Ramos (cell line): ENCODE results near the gene MICAL1.

ENCODE experiments used
- in situ Hi-C: fragments of 300-500 bp; cut with MboI; formaldehyde crosslinking; loops from one replicate; pipeline ENCODE4 v1.14.3; 2022; ENCODE audit warnings: low sequenced_read_pairs; ENCODE audit not compliant: unreplicated experiment

MICAL1 gene

DNA sequence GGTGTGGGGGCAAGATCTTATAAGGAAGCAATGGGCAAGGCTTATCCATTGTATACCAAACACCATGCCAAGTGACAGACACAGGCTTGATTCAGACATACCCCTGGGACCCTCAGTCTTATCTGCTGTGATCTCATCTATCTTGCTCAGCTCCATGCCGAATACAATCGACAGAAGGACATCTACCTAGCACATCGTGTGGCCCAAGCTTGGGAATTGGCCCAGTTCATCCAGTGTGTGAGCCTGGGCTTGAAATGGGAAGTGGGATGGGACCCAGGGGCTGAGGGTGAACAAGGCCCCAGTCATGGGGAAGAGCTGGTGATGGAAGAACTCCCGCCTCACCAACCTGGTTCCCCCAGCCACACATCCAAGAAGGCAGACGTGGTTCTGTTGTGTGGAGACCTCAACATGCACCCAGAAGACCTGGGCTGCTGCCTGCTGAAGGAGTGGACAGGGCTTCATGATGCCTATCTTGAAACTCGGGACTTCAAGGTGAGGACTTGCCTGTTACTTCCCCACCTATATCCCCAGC, 13.1 kb downstream of the MICAL1 start:
- in situ Hi-C loops, result no loop called here

DNA sequence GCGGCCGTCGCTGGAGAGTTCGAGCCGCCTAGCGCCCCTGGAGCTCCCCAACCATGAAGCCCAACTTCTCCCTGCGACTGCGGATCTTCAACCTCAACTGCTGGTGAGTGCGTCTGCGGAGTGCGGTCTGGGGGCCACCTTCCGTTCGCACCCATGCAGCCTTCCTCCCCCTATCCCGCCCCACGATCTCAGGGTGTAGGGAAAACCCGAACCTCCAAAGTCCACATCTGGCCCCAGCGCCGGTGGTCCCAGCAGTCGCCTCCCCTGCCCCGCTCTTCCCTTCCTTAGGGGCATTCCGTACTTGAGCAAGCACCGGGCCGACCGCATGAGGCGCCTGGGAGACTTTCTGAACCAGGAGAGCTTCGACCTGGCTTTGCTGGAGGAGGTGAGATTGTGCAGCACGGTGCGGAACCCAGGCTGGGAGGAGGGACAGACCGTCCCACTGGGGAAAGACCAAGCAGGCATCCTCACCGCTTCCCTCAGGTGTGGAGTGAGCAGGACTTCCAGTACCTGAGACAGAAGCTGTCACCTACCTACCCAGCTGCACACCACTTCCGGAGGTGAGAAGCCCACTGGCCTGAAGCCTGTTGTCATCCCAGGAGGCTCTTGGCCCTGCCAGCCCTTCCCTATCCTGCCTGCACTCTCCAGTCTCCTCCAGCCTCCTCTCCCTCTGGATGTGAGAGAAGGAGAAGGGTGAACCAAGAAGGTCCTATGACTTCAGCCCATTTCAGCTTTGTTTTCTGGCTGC, 14.3 kb downstream of the MICAL1 start:
- in situ Hi-C loops, result no loop called here

DNA sequence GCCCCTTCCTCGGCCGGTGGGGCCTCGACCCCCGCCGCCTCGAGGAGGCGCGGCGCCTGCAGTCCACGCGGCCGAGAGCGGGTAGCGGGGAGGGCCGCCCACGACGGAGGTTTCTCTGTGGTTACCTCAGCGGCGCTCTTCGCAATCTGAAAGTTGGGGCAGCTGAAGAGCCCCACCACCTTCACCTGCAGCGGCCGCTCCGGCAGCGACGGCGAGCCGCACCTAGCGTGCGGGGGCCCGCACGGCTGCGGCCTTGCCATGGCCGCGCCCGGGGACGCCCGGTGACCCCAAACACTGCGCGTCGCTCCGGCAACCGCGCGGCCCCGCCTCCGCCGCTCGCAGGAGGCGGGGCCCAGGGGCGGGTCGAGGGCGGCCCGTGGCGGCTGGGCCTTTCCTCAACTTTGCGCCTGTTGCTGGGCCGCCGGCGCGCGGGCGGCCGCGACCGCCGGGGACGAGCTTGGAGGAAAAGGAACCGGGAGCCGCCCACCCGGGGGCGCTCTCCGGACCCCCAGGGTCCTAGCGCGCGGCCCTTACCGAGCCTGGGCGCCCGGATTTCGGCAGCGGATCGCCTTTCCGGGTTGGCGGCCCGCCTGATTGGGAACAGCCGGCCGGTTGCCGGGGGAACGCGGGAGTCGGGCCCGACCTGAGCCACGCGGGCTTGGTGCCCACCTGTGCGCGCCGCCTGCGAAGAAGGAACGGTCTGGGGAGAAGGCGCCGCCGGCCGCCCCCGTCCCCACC, 15.1 kb downstream of the MICAL1 start, which contains the start of the genes PPIL6 and SMPD2:
Gene PPIL6 (minus strand): TSS at position 298 of the 738 bp plus-strand sequence. CDS start 38 bp downstream, at position 260.
Gene SMPD2 (plus strand): TSS at position 394 of the 738 bp plus-strand sequence. CDS start 398 bp downstream, outside the sequence.
- in situ Hi-C loops, result no loop called here

DNA sequence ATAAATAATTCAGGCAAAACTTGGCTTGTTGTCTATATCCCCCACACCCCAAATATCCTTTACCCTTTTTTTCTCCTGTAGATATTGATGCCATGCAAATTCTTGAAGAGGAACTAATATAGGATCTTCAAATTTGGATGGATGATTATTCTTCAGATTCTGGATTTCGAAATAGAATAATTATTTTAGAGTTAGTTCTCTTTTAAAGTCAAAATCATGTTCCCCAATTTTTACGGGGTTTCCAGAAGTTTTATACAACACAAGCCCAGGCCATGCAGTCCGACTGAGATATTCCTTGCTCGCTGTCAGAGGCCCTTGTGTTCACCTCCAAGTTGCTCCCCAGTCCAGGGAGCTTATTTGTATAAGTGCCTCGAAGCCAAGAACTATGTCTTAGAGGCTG, 19.5 kb downstream of the MICAL1 start:
- in situ Hi-C loops, result no loop called here

DNA sequence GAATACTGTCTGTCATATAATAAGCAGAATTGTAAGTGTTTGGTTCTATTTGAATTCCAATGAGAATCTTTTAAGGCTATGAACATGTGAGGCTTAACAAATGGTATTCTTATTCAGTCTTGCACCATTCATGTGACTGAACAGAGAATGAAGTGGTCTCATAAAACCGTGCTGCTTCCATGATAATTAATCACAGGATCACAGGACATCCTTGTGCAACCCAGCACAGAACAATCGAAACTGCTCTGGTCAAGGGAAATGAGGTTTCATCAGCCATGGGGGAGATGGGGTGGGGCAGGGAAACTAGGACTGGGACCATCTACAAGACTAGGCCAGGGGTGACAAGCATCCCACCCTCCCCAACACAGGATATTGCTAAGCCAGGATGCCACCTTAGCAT, 21.1 kb downstream of the MICAL1 start:
- in situ Hi-C loops, result no loop called here

DNA sequence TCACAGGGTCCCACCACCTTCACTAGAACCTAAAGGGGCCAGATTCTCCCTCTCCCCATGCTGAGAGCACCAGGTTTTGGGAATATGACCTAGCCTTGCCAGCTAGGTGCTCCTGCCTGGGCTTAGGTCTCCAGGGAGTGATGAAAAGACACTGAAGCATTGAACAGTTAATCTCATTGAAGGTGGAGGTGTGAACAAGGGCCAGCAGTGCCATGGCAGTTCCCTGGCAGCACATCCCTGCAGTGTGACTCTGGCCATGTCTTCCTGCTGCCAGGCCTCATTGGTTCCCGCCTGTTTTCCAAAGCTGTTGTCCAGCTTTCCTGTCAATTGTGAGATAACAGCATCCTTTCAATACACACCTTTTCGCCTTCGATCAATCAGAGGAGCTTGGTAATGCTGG, 26.1 kb downstream of the MICAL1 start:
- in situ Hi-C loops, result no loop called here

DNA sequence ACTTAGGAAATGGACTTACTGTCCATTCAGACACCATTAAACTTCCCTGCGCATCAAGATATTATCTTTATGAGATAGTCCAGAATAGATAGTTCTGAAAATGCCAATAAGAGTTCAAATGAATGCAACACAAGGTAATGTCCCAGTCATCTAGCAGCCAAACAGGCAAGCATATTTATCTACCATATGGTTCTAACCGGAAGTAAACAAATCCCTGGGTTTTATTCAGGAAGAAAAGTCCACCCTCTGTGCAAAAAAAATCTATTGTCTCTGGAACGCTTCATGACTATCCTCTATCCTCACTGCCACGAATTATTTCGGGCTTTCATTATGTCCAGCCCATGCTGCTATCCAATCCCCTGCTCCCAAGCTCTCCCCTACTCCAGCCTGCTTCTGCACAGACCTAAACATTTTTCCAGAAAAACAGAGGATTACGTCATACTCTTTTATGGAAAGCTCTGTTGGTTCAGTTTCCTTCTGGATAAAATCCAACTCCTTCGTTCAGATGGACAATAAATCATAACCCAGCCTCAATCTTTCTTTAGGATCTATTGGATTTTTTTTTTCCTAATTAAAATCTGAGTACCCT, 26.6 kb downstream of the MICAL1 start:
- in situ Hi-C loops, result no loop called here

DNA sequence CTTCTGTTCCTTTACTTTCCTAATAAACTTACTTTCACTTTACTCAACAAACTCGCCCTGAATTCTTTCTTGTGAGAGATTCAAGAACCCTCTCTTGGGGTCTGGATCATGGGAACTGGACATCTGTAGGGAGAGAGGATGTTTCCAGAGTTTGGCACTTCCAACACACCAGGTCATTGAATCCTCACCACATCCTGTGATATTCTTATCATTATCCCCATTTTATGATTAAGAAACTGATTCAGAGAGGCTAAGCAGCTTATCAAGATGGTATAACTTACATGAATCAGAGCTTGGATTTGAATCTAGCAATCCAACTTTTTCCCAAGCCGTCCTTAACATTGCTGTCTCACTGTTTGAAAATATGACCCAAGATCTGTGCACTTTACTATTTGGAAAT, 30.6 kb downstream of the MICAL1 start:
- in situ Hi-C loops, result no loop called here

DNA sequence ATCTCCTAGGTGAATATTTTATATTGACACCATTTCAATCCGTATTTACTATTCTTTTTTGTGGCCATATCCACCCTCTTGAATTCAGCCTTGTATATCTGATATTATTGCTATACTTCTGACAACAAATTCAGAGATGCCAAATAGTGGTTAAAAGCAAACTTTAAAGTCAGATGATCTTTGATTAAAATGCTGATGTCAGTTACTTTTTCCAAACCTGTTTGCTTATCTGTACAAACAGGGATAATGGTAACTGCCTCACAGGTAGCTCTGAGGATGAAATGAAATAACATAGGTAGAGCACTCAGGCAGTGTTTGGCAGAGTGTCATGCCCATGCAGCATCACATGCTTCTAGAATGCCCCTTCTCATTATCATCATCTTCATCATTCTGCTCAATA, 34.4 kb downstream of the MICAL1 start:
- in situ Hi-C loops, result no loop called here

DNA sequence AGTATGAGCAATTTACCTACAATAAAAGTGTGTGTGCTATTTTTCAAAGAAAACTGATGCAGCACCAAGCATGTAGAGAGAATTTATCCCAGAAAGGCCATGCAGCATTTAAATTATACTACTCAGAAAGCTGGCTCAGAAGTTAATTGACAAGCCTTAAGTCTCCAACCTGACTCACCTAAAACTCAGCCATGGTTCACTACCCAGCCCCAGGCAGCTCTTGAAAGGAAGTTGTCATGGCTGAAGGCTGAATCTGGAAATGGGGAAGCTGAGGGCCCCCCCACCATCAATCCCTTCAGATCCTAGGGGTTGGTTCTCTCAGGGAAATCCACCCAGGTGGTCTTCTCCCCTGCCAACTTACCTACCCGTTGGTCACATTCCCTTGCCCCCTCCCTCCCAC, 34.8 kb downstream of the MICAL1 start:
- in situ Hi-C loops, result no loop called here

DNA sequence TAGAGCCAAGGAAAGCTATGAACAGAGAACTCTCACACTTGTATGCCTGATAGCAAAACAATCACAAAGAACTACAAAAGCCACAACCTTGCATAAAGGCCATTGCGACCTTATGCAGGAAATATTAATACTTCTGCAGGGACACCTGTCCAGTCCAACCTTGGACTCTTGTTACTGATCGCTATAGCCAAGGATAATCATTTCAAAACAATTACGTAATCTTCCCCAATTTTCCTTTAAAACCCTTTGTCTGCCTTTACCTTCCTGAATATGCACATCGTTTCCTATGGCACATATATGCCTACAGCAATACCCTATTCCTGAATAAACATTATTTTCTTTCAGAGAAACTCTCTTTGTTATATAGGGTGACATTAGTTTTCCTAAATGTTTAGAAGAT, 37.9 kb downstream of the MICAL1 start:
- in situ Hi-C loops, result no loop called here

DNA sequence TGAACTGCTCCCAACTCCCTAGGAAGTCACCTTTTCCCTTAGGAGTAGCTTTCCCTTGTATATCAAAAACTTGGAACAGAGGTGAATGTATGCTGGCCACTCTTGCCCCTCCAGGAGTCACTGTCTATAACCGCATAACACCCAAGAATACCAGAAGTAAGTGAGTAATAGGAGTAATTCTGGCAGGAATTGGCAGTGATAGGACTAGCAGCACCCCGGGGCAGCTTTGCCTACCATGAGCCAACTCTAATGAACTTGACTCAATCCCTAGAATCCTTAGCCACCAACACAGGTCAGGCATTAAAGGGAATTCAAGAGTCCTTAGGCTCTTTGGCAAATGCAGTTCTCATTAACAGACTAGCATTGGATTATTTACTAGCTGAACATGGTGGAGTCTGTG, 44.5 kb downstream of the MICAL1 start:
- in situ Hi-C loops, result no loop called here

DNA sequence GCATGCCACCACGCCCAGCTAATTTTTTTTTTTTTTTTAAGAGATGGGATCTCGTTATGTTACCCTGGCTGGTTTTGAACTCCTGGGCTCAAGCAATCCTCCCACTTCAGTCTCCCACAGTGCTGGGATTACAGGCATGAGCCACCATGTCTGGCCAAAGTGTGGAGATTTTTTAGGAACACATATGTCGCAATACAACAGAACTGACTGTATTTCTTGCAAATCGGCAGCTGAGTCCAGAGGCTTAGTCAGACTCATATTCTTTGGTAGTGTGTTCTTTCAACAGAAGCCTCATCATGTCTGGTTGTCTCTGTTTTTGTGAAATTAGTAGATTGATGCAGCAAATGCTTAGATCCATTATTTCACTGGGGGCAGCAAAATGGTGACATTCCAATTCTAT, 49.4 kb downstream of the MICAL1 start:
- in situ Hi-C loops, result no loop called here

DNA sequence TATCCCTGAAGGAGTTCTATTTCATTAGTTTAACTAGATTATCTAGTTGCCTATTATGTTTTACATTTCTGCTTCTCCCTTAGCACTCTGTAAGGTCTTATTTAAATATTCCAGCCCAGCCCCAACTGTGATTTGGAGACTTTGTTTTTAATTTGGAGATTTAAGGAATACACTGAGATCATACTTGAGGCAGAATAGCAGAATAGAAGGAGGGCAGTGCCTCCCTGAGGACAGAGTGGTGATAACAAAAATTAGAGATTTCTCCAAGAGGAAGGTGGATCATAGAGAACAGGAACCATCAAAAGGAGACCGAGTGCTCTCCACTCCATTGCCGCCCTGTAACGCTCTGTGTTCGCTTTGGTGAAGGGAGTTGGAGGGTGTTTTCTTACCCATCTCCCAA, 58.6 kb downstream of the MICAL1 start:
- in situ Hi-C loops, result loop anchor here (25.0 kb wide), 2 partner anchors 210 to 860 kb away; no protein-coding TSS in a partner anchor

DNA sequence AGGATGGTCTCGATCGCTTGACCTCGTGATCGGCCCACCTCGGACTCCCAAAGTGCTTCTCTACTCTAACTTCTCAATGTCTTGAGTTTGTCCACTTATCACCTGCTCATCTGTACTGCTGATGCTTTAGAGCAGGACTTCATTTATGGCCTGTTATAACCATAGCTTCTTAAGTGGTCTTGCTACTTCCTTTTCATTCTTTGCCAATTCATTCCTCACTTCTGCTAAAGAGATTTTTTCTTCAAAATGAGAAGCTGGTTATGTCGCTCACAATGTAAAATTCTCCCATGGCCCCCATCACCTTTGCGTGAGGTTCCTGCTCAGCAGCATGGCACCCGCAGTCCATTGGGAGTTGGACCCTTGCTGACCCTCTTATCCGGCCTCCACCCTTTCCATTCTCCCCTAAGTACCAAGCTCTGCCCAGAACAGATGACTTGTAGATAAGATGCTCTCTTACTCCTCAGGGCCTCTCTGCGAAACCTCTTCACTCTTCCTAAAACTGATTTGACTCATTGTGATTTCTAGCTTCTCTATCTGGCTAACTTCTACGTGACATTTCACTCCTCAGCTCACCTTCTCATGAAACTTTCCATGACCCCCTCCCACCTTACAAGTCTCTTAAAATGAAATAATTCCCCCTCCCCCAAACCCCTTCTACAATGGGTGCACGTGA, 59.4 kb downstream of the MICAL1 start:
- in situ Hi-C loops, result loop anchor here (25.0 kb wide), 2 partner anchors 209 to 859 kb away; no protein-coding TSS in a partner anchor
